ENCODE measurements around the gene C11orf86.

Gene C11orf86

GRCh38 chr11:67007126-67007525 is 32.0 kb downstream of the C11orf86 start:
- Histone ChIP-seq H3K9me3 (ENCODE audit: low read length) (no peaks in the 10 kb centered on the region), H3K27me3 (ENCODE audit: insufficient read depth, low read length) (no peaks in the 10 kb centered on the region), H3K36me3 (ENCODE audit: insufficient read depth, low read length) (no peaks in the 10 kb centered on the region), H2AFZ (ENCODE audit: low read depth, low read length) (peak overlapping the region; percentile 15), H3K4me1 (ENCODE audit: insufficient read depth, low read length) (peaks cover 9% of the 10 kb centered on the region), H3K4me3 (ENCODE audit: low read length) (no peak overlapping the region)

- Histone ChIP-seq H3K9me3 (ENCODE audit: low read length) (no peaks in the 10 kb centered on the region), H3K4me1 (ENCODE audit: insufficient read depth, low read length) (no peaks in the 10 kb centered on the region), H2AFZ (ENCODE audit: low read depth, low read length) (no peak overlapping the region), H3K4me3 (ENCODE audit: low read length) (no peak overlapping the region), H3K36me3 (ENCODE audit: insufficient read depth, low read length) (no peaks in the 10 kb centered on the region), H3K27me3 (ENCODE audit: insufficient read depth, low read length) (no peaks in the 10 kb centered on the region)
These were observed 35.3 kb downstream of the C11orf86 start for GRCh38 chr11:67010296-67010905.

- H3K36me3 ChIP-seq (ENCODE audit: insufficient read depth, low read length) = no peaks in the 10 kb centered on the region
- H3K4me1 ChIP-seq (ENCODE audit: insufficient read depth, low read length) = no peaks in the 10 kb centered on the region
These were observed 38.5 kb downstream of the C11orf86 start for GRCh38 chr11:67013511-67014045.

GRCh38 chr11:67014343-67014742 is 39.2 kb downstream of the C11orf86 start:
- Histone ChIP-seq H3K27me3 (ENCODE audit: insufficient read depth, low read length) (no peaks in the 10 kb centered on the region), H2AFZ (ENCODE audit: low read depth, low read length) (no peak overlapping the region), H3K4me1 (ENCODE audit: insufficient read depth, low read length) (no peaks in the 10 kb centered on the region), H3K36me3 (ENCODE audit: insufficient read depth, low read length) (no peaks in the 10 kb centered on the region), H3K4me3 (ENCODE audit: low read length) (no peak overlapping the region), H3K9me3 (ENCODE audit: low read length) (no peaks in the 10 kb centered on the region)

More at GRCh38 chr11:67013511-67014045, 38.5 kb downstream of the C11orf86 start:
- Histone ChIP-seq H3K9me3 (ENCODE audit: low read length) (no peaks in the 10 kb centered on the region), H2AFZ (ENCODE audit: low read depth, low read length) (no peak overlapping the region), H3K27me3 (ENCODE audit: insufficient read depth, low read length) (no peaks in the 10 kb centered on the region), H3K4me3 (ENCODE audit: low read length) (no peak overlapping the region)

- H3K4me1 ChIP-seq (ENCODE audit: insufficient read depth, low read length) = no peaks in the 10 kb centered on the region
- H3K4me3 ChIP-seq (ENCODE audit: low read length) = no peak overlapping the region
- H3K9me3 ChIP-seq (ENCODE audit: low read length) = no peaks in the 10 kb centered on the region
- peaks cover 2% of the 10 kb centered on the region for H3K27me3 ChIP-seq (ENCODE audit: insufficient read depth, low read length)
- no peaks in the 10 kb centered on the region for H3K36me3 ChIP-seq (ENCODE audit: insufficient read depth, low read length)
- no peak overlapping the region for H2AFZ ChIP-seq (ENCODE audit: low read depth, low read length)
These were observed 39.9 kb downstream of the C11orf86 start for GRCh38 chr11:67015048-67015447.

- H3K36me3 ChIP-seq (ENCODE audit: insufficient read depth, low read length) = no peaks in the 10 kb centered on the region
- no peak overlapping the region for H2AFZ ChIP-seq (ENCODE audit: low read depth, low read length)
- H3K27me3 ChIP-seq (ENCODE audit: insufficient read depth, low read length) = peaks cover 12% of the 10 kb centered on the region
- H3K4me3 ChIP-seq (ENCODE audit: low read length) = no peak overlapping the region
- H3K9me3 ChIP-seq (ENCODE audit: low read length) = no peaks in the 10 kb centered on the region
- H3K4me1 ChIP-seq (ENCODE audit: insufficient read depth, low read length) = no peaks in the 10 kb centered on the region
These were observed 41.4 kb downstream of the C11orf86 start for GRCh38 chr11:67016550-67016949.

GRCh38 chr11:67020949-67021348 is 45.8 kb downstream of the C11orf86 start:
- peaks cover 48% of the 10 kb centered on the region for H3K27me3 ChIP-seq (ENCODE audit: insufficient read depth, low read length)
- H3K9me3 ChIP-seq (ENCODE audit: low read length) = no peaks in the 10 kb centered on the region
- no peaks in the 10 kb centered on the region for H3K36me3 ChIP-seq (ENCODE audit: insufficient read depth, low read length)
- H2AFZ ChIP-seq (ENCODE audit: low read depth, low read length) = no peak overlapping the region
- H3K4me3 ChIP-seq (ENCODE audit: low read length) = no peak overlapping the region
- peaks cover 11% of the 10 kb centered on the region for H3K4me1 ChIP-seq (ENCODE audit: insufficient read depth, low read length)

- Histone ChIP-seq H3K27me3 (ENCODE audit: insufficient read depth, low read length) (peaks cover 54% of the 10 kb centered on the region), H2AFZ (ENCODE audit: low read depth, low read length) (peak overlapping the region; percentile 24), H3K4me3 (ENCODE audit: low read length) (peak overlapping the region; percentile 41), H3K9me3 (ENCODE audit: low read length) (no peaks in the 10 kb centered on the region), H3K36me3 (ENCODE audit: insufficient read depth, low read length) (no peaks in the 10 kb centered on the region), H3K4me1 (ENCODE audit: insufficient read depth, low read length) (peaks cover 11% of the 10 kb centered on the region)
These were observed 47.3 kb downstream of the C11orf86 start for GRCh38 chr11:67022341-67022933.

GRCh38 chr11:67022961-67023956 is 48.2 kb downstream of the C11orf86 start, which contains the start of gene SYT12:
Gene SYT12, plus strand, starts transcription at chr11:67023134. Its CDS starts 7,011 bp downstream, at chr11:67030145.
- Histone ChIP-seq H2AFZ (ENCODE audit: low read depth, low read length) (peak within 1 kb of the TSS; percentile 24), H3K27me3 (ENCODE audit: insufficient read depth, low read length) (peaks cover 56% of the 10 kb centered on the region), H3K9me3 (ENCODE audit: low read length) (no peaks in the 10 kb centered on the region), H3K36me3 (ENCODE audit: insufficient read depth, low read length) (no peaks in the 10 kb centered on the region), H3K4me1 (ENCODE audit: insufficient read depth, low read length) (peaks cover 11% of the 10 kb centered on the region), H3K4me3 (ENCODE audit: low read length) (peak within 1 kb of the TSS; percentile 41)

GRCh38 chr11:67023957-67024353 is 48.9 kb downstream of the C11orf86 start:
- H3K27me3 ChIP-seq (ENCODE audit: insufficient read depth, low read length) = peaks cover 58% of the 10 kb centered on the region
- H3K36me3 ChIP-seq (ENCODE audit: insufficient read depth, low read length) = no peaks in the 10 kb centered on the region
- H3K4me1 ChIP-seq (ENCODE audit: insufficient read depth, low read length) = peaks cover 11% of the 10 kb centered on the region
- H3K9me3 ChIP-seq (ENCODE audit: low read length) = no peaks in the 10 kb centered on the region
- H3K4me3 ChIP-seq (ENCODE audit: low read length) = no peak overlapping the region
- H2AFZ ChIP-seq (ENCODE audit: low read depth, low read length) = peak overlapping the region; percentile 13

- Histone ChIP-seq H3K9me3 (ENCODE audit: low read length) (no peaks in the 10 kb centered on the region), H3K27me3 (ENCODE audit: insufficient read depth, low read length) (peaks cover 58% of the 10 kb centered on the region), H2AFZ (ENCODE audit: low read depth, low read length) (no peak overlapping the region), H3K4me3 (ENCODE audit: low read length) (no peak overlapping the region), H3K36me3 (ENCODE audit: insufficient read depth, low read length) (no peaks in the 10 kb centered on the region), H3K4me1 (ENCODE audit: insufficient read depth, low read length) (peaks cover 11% of the 10 kb centered on the region)
These were observed 49.3 kb downstream of the C11orf86 start for GRCh38 chr11:67024410-67024809.

GRCh38 chr11:67024966-67025365 is 49.9 kb downstream of the C11orf86 start:
- H3K36me3 ChIP-seq (ENCODE audit: insufficient read depth, low read length) = no peaks in the 10 kb centered on the region
- peaks cover 11% of the 10 kb centered on the region for H3K4me1 ChIP-seq (ENCODE audit: insufficient read depth, low read length)
- no peak overlapping the region for H3K4me3 ChIP-seq (ENCODE audit: low read length)
- no peak overlapping the region for H2AFZ ChIP-seq (ENCODE audit: low read depth, low read length)
- H3K9me3 ChIP-seq (ENCODE audit: low read length) = no peaks in the 10 kb centered on the region
- H3K27me3 ChIP-seq (ENCODE audit: insufficient read depth, low read length) = peaks cover 59% of the 10 kb centered on the region

- H3K4me1 ChIP-seq (ENCODE audit: insufficient read depth, low read length) = peaks cover 11% of the 10 kb centered on the region
- no peaks in the 10 kb centered on the region for H3K36me3 ChIP-seq (ENCODE audit: insufficient read depth, low read length)
- H3K27me3 ChIP-seq (ENCODE audit: insufficient read depth, low read length) = peaks cover 59% of the 10 kb centered on the region
- H2AFZ ChIP-seq (ENCODE audit: low read depth, low read length) = no peak overlapping the region
- no peak overlapping the region for H3K4me3 ChIP-seq (ENCODE audit: low read length)
- H3K9me3 ChIP-seq (ENCODE audit: low read length) = no peaks in the 10 kb centered on the region
These were observed 50.6 kb downstream of the C11orf86 start for GRCh38 chr11:67025750-67026149.

All from neuron (in vitro differentiated cells).